CD14-positive monocyte (primary cell): ENCODE data around the gene TMEM60. TPM values are rescaled to one million over a fixed set of nuclear protein-coding genes. Genes with fewer than 3 reads are reported as not detected.
A peak's percentile ranks its signal among the peaks of the same experiment; 100 is the strongest.

ENCODE experiments used
- DNase-seq, 3 donors: peaks; one replicate each; pipeline ENCODE4 v3.0.0-alpha.2; 2011 to 2022
- H2AFZ ChIP-seq: 2 replicates; pipeline ENCODE4 v1.6.0; 2012; ENCODE audit warnings: mild to moderate bottlenecking, low read depth, low read length, inconsistent platforms; ENCODE audit not compliant: insufficient read depth, poor library complexity, severe bottlenecking
- H3K27ac ChIP-seq, 2 donors: 1 replicate in 1 of 2; 2 replicates in 1 of 2; pipeline ENCODE4 v1.5.1; 2012 to 2013; ENCODE audit warnings: low read length in 2 of 2, control low read depth in 1 of 2, inconsistent platforms in 1 of 2, low read depth in 1 of 2, mild to moderate bottlenecking in 1 of 2
- H3K27me3 ChIP-seq, 2 donors: one replicate each; pipeline versions ENCODE4 v1.6.0 to v1.6.1; 2011 to 2013; ENCODE audit warnings: low read length in 2 of 2; ENCODE audit not compliant: control insufficient read depth in 2 of 2, insufficient read depth in 2 of 2
- H3K36me3 ChIP-seq, 2 donors: replicated peaks in 1 of 2; 1 replicate in 1 of 2; 2 replicates in 1 of 2; pipeline versions ENCODE4 v1.5.1 to v1.6.1; 2012 to 2013; ENCODE audit warnings: low read length in 2 of 2, control low read depth in 1 of 2, inconsistent platforms in 1 of 2, mild to moderate bottlenecking in 1 of 2; ENCODE audit not compliant: insufficient read depth in 2 of 2, control insufficient read depth in 1 of 2
- H3K4me1 ChIP-seq, 2 donors: 1 replicate in 1 of 2; 2 replicates in 1 of 2; pipeline versions ENCODE4 v1.5.1 to v1.6.1; 2012 to 2013; ENCODE audit warnings: low read length in 2 of 2, control low read depth in 1 of 2, inconsistent platforms in 1 of 2, mild to moderate bottlenecking in 1 of 2, moderate library complexity in 1 of 2; ENCODE audit not compliant: insufficient read depth in 2 of 2, control insufficient read depth in 1 of 2
- H3K4me2 ChIP-seq: replicated peaks from 2 replicates; pipeline ENCODE3; 2012; ENCODE audit warnings: low read length, moderate library complexity, mild to moderate bottlenecking; ENCODE audit not compliant: poor library complexity, severe bottlenecking; ENCODE audit errors: extremely low read depth
- H3K4me3 ChIP-seq, 3 experiments: fragments of 200-600 bp in 1 of 3; sonication (generic) in 1 of 3; replicated peaks in 1 of 3; 1 replicate in 2 of 3; 2 replicates in 1 of 3; pipeline ENCODE4 v1.5.1; 2011 to 2013; ENCODE audit warnings: low read length in 3 of 3, mild to moderate bottlenecking in 3 of 3, control low read depth in 2 of 3, low read depth in 2 of 3, inconsistent platforms in 1 of 3, moderate library complexity in 1 of 3
- H3K79me2 ChIP-seq: 2 replicates; pipeline ENCODE4 v1.6.0; 2012; ENCODE audit warnings: mild to moderate bottlenecking, control low read depth, inconsistent platforms, low read length, moderate library complexity; ENCODE audit not compliant: insufficient read depth
- H3K9ac ChIP-seq: 2 replicates; pipeline ENCODE4 v1.6.0; 2017; ENCODE audit warnings: low read length, mild to moderate bottlenecking; ENCODE audit not compliant: insufficient read depth, poor library complexity, severe bottlenecking
- H3K9me3 ChIP-seq, 2 donors: replicated peaks in 1 of 2; 1 replicate in 1 of 2; 2 replicates in 1 of 2; pipeline versions ENCODE4 v1.5.1 to v1.6.1; 2012 to 2013; ENCODE audit warnings: low read length in 2 of 2, control low read depth in 1 of 2; ENCODE audit not compliant: control insufficient read depth in 1 of 2, insufficient read depth in 1 of 2
- H4K20me1 ChIP-seq: 2 replicates; pipeline ENCODE4 v1.6.0; 2012; ENCODE audit warnings: mild to moderate bottlenecking, low read length, control low read depth, moderate library complexity; ENCODE audit not compliant: insufficient read depth
- H3K27ac Mint-ChIP-seq, 7 donors: one replicate each; pipeline ENCODE4 v1.8.0; 2020; ENCODE audit warnings: mild to moderate bottlenecking in 7 of 7, mixed read lengths in 7 of 7, moderate library complexity in 6 of 7, inconsistent platforms in 2 of 7
- H3K27me3 Mint-ChIP-seq, 3 donors: one replicate each; pipeline ENCODE4 v1.8.0; 2021 to 2022; ENCODE audit warnings: low read depth in 3 of 3, mild to moderate bottlenecking in 3 of 3, mixed read lengths in 3 of 3, moderate library complexity in 3 of 3, inconsistent platforms in 1 of 3
- H3K36me3 Mint-ChIP-seq, 2 donors: one replicate each; pipeline ENCODE4 v1.8.0; 2020; ENCODE audit warnings: mixed read lengths in 2 of 2, inconsistent platforms in 1 of 2, mild to moderate bottlenecking in 1 of 2
- H3K4me1 Mint-ChIP-seq: one replicate; pipeline ENCODE4 v1.8.0; 2020; ENCODE audit warnings: mild to moderate bottlenecking, mixed read lengths
- H3K4me3 Mint-ChIP-seq, 2 donors: one replicate each; pipeline ENCODE4 v1.8.0; 2020; ENCODE audit warnings: mild to moderate bottlenecking in 2 of 2, mixed read lengths in 2 of 2, moderate library complexity in 1 of 2
- H3K9me3 Mint-ChIP-seq, 7 donors: one replicate each; pipeline ENCODE4 v1.8.0; 2020 to 2022; ENCODE audit warnings: mixed read lengths in 7 of 7, mild to moderate bottlenecking in 6 of 7, moderate library complexity in 6 of 7, inconsistent platforms in 2 of 7
- WGBS: methylation state at CpG from one replicate; pipeline ENCODE4 v1.1.5; 2013; ENCODE audit warnings: missing lambda C conversion rate; ENCODE audit not compliant: insufficient coverage; 5-methylcytosine and 5-hydroxymethylcytosine counted together
- intact Hi-C, 2 donors: fragments of 100-400 bp; cut with micrococcal nuclease; formaldehyde crosslinking; loops; one replicate each; pipeline versions ENCODE4 v1.15.0 to v1.15.1; 2023
- polyA plus RNA-seq, 3 donors: library from polyadenylated mRNA; depleted of rRNA in 1 of 3; unstranded in 2 of 3; stranded (reverse) in 1 of 3; fragments of 300-500 nt in 2 of 3; fragments of >200 nt in 1 of 3; fragmentation: Illumina TruSeq in 2 of 3; gene quantifications; 1 replicate in 2 of 3; 2 replicates in 1 of 3; pipeline ENCODE4 v1.2.3, GENCODE V29; 2012 to 2021
- TF ChIP-seq, protein P1 (sequence below): fragments of 200-600 bp; IDR thresholded peaks from one replicate; pipeline ENCODE4 v1.8.0; 2022; ENCODE audit warnings: antibody characterized with exemption, mild to moderate bottlenecking

TMEM60 gene
- polyA plus RNA-seq, 3 donors, result 5.5 to 27.6 (median 25.6) TPM

- peak overlapping the region in 1 of 2 donors; percentile 33 for H3K27ac ChIP-seq
- peaks cover 6 to 26% of the 10 kb centered on the region in 2 donors for H3K36me3 Mint-ChIP-seq
- H3K79me2 ChIP-seq, result peaks cover 42% of the 10 kb centered on the region
- H3K4me2 ChIP-seq, result no peak overlapping the region
- H3K9me3 Mint-ChIP-seq, result no peaks in the 10 kb centered on the region
- H3K9ac ChIP-seq, result no peak overlapping the region
- H3K4me1 ChIP-seq, result peaks cover 9 to 24% of the 10 kb centered on the region in 2 donors
- peak overlapping the region in 1 of 7 donors; percentile 42 for H3K27ac Mint-ChIP-seq
- no peak overlapping the region for H3K4me3 ChIP-seq
- H3K4me3 Mint-ChIP-seq, result no peak overlapping the region
- peaks cover 19% of the 10 kb centered on the region for H4K20me1 ChIP-seq
- TF ChIP-seq, protein P1, sequence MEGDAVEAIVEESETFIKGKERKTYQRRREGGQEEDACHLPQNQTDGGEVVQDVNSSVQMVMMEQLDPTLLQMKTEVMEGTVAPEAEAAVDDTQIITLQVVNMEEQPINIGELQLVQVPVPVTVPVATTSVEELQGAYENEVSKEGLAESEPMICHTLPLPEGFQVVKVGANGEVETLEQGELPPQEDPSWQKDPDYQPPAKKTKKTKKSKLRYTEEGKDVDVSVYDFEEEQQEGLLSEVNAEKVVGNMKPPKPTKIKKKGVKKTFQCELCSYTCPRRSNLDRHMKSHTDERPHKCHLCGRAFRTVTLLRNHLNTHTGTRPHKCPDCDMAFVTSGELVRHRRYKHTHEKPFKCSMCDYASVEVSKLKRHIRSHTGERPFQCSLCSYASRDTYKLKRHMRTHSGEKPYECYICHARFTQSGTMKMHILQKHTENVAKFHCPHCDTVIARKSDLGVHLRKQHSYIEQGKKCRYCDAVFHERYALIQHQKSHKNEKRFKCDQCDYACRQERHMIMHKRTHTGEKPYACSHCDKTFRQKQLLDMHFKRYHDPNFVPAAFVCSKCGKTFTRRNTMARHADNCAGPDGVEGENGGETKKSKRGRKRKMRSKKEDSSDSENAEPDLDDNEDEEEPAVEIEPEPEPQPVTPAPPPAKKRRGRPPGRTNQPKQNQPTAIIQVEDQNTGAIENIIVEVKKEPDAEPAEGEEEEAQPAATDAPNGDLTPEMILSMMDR, result no peak
- peaks cover 0 to 3% (median 2%) of the 10 kb centered on the region in 3 donors for H3K27me3 Mint-ChIP-seq
- peaks cover 26% of the 10 kb centered on the region for H3K4me1 Mint-ChIP-seq
- H2AFZ ChIP-seq, result no peak overlapping the region
- no CpG with 5 or more reads among the region's 6 CpGs for WGBS
- H3K27me3 ChIP-seq, result no peaks in the 10 kb centered on the region
- intact Hi-C loops, result no loop called here
- no peak for DNase-seq
- peaks cover 0 to 17% of the 10 kb centered on the region in 2 donors for H3K36me3 ChIP-seq
- H3K9me3 ChIP-seq, result no peaks in the 10 kb centered on the region
These were observed 6.9 kb downstream of the TMEM60 start for GRCh38 chr7:77791336-77791735.

- H3K4me1 ChIP-seq, result peaks cover 0 to 3% of the 10 kb centered on the region in 2 donors
These were observed 9.8 kb downstream of the TMEM60 start for GRCh38 chr7:77788327-77788902.

More at GRCh38 chr7:77788327-77788902, 9.8 kb downstream of the TMEM60 start:
- Histone ChIP-seq H3K27me3 (no peaks in the 10 kb centered on the region), H3K36me3 (peaks cover 2 to 34% of the 10 kb centered on the region in 2 donors), H3K4me3 (no peak overlapping the region), H2AFZ (no peak overlapping the region), H3K27ac (no peak overlapping the region), H3K79me2 (peaks cover 13% of the 10 kb centered on the region), H3K9ac (no peak overlapping the region), H3K4me2 (no peak overlapping the region), H3K9me3 (no peaks in the 10 kb centered on the region), H4K20me1 (peaks cover 2% of the 10 kb centered on the region)
- TF ChIP-seq, protein P1, result no peak
- peaks cover 14% of the 10 kb centered on the region for H3K4me1 Mint-ChIP-seq
- H3K9me3 Mint-ChIP-seq, result peaks cover 0 to 9% (median 0%) of the 10 kb centered on the region in 7 donors
- H3K27me3 Mint-ChIP-seq, result peaks cover 0 to 3% (median 2%) of the 10 kb centered on the region in 3 donors
- no CpG with 5 or more reads among the region's 2 CpGs for WGBS
- intact Hi-C loops, result no loop called here
- H3K27ac Mint-ChIP-seq, result peak overlapping the region in 1 of 7 donors; percentile 76
- H3K4me3 Mint-ChIP-seq, result no peak overlapping the region
- no peak for DNase-seq
- peaks cover 16 to 27% of the 10 kb centered on the region in 2 donors for H3K36me3 Mint-ChIP-seq
